ENCODE measurements around the gene CDC42EP1.
"Not testable (repeated sequence)": the region's sequence is repeated elsewhere in the genome, so short reads cannot be mapped to it uniquely, and the experiment has no call there.

Gene CDC42EP1

GRCh38 chr22:37534445-37534844 is 25.8 kb upstream of the CDC42EP1 start:
- DNase-seq (ENCODE audit: low read depth in 2 of 2): no peak

- DNase-seq (ENCODE audit: low read depth in 2 of 2): no peak
These were observed 25.1 kb upstream of the CDC42EP1 start for GRCh38 chr22:37535159-37535558.

GRCh38 chr22:37538590-37539357 is 21.5 kb upstream of the CDC42EP1 start:
- peak; percentile 68 to 76 for DNase-seq (ENCODE audit: low read depth in 2 of 2)

GRCh38 chr22:37539790-37540189 is 20.5 kb upstream of the CDC42EP1 start:
- not testable (repeated sequence) for DNase-seq (ENCODE audit: low read depth in 2 of 2)

GRCh38 chr22:37542416-37542815 is 17.9 kb upstream of the CDC42EP1 start:
- DNase-seq (ENCODE audit: low read depth in 2 of 2): not testable (repeated sequence)

GRCh38 chr22:37542959-37543358 is 17.3 kb upstream of the CDC42EP1 start:
- DNase-seq (ENCODE audit: low read depth in 2 of 2): no peak

- DNase-seq (ENCODE audit: low read depth in 2 of 2): no peak
These were observed 15.2 kb upstream of the CDC42EP1 start for GRCh38 chr22:37544955-37545702.

GRCh38 chr22:37545703-37546436 is 14.4 kb upstream of the CDC42EP1 start:
- DNase-seq (ENCODE audit: low read depth in 2 of 2): no peak

- DNase-seq (ENCODE audit: low read depth in 2 of 2): no peak
These were observed 13.6 kb upstream of the CDC42EP1 start for GRCh38 chr22:37546437-37547250.

GRCh38 chr22:37547251-37547741 is 13.0 kb upstream of the CDC42EP1 start:
- DNase-seq (ENCODE audit: low read depth in 2 of 2): no peak

GRCh38 chr22:37549704-37550059 is 10.6 kb upstream of the CDC42EP1 start:
- DNase-seq (ENCODE audit: low read depth in 2 of 2): no peak

- not testable (repeated sequence) for DNase-seq (ENCODE audit: low read depth in 2 of 2)
These were observed 9.4 kb upstream of the CDC42EP1 start for GRCh38 chr22:37550921-37551320.

- DNase-seq (ENCODE audit: low read depth in 2 of 2): no peak
These were observed 8.3 kb upstream of the CDC42EP1 start for GRCh38 chr22:37551981-37552380.

GRCh38 chr22:37552524-37553163 is 7.6 kb upstream of the CDC42EP1 start:
- DNase-seq (ENCODE audit: low read depth in 2 of 2): no peak

GRCh38 chr22:37553725-37554124 is 6.6 kb upstream of the CDC42EP1 start:
- DNase-seq (ENCODE audit: low read depth in 2 of 2): no peak

- DNase-seq (ENCODE audit: low read depth in 2 of 2): no peak
These were observed 5.3 kb upstream of the CDC42EP1 start for GRCh38 chr22:37555029-37555428.

- DNase-seq (ENCODE audit: low read depth in 2 of 2): no peak
These were observed 3.6 kb upstream of the CDC42EP1 start for GRCh38 chr22:37556710-37557109.

- DNase-seq (ENCODE audit: low read depth in 2 of 2): no peak
These were observed 2.8 kb upstream of the CDC42EP1 start for GRCh38 chr22:37557321-37558001.

GRCh38 chr22:37558815-37559214 is 1.5 kb upstream of the CDC42EP1 start:
- no peak for DNase-seq (ENCODE audit: low read depth in 2 of 2)

- no peak for DNase-seq (ENCODE audit: low read depth in 2 of 2)
These were observed 769 bp upstream of the CDC42EP1 start for GRCh38 chr22:37559521-37559900.

Measured in stimulated activated CD8-positive, alpha-beta memory T cell treated with anti-CD3 and anti-CD28 coated beads, Interleukin-15, amount 100 ng/mL, for 4 hours (primary cell).